Loucy (cell line): Measurements from ENCODE around the gene XPO5.

ENCODE experiments used
- H2AFZ ChIP-seq: fragments of 200-600 bp; sonication (generic); 2 replicates; pipeline ENCODE4 v1.6.0; 2016; ENCODE audit warnings: antibody characterized with exemption, mild to moderate bottlenecking, low read length, moderate library complexity
- H3F3A ChIP-seq: fragments of 200-600 bp; 2 replicates; pipeline ENCODE4 v1.6.0; 2016; ENCODE audit warnings: antibody characterized with exemption, low read depth, mild to moderate bottlenecking
- H3K27me3 ChIP-seq: fragments of 200-600 bp; sonication (generic); 2 replicates; pipeline ENCODE4 v1.6.1; 2014; ENCODE audit warnings: low read length, mild to moderate bottlenecking; ENCODE audit not compliant: insufficient read depth, poor library complexity, severe bottlenecking
- H3K36me3 ChIP-seq: fragments of 200-600 bp; sonication (generic); 2 replicates; pipeline ENCODE4 v1.6.1; 2016; ENCODE audit warnings: low read length; ENCODE audit not compliant: insufficient read depth
- H3K4me1 ChIP-seq: fragments of 200-600 bp; sonication (generic); 2 replicates; pipeline ENCODE4 v1.5.1; 2014; ENCODE audit warnings: low read length, mild to moderate bottlenecking; ENCODE audit not compliant: insufficient read depth, poor library complexity, severe bottlenecking
- H3K4me2 ChIP-seq: fragments of 200-600 bp; sonication (generic); 2 replicates; pipeline ENCODE4 v1.6.0; 2014; ENCODE audit warnings: antibody characterized with exemption, low read length, low read depth, mild to moderate bottlenecking; ENCODE audit not compliant: poor library complexity, severe bottlenecking
- H3K4me3 ChIP-seq: fragments of 200-600 bp; sonication (generic); 2 replicates; pipeline ENCODE4 v1.5.1; 2014; ENCODE audit warnings: low read length, mild to moderate bottlenecking, mixed read lengths; ENCODE audit not compliant: poor library complexity, severe bottlenecking
- H3K79me2 ChIP-seq: fragments of 200-600 bp; sonication (generic); 2 replicates; pipeline ENCODE4 v1.6.1; 2014; ENCODE audit warnings: low read length; ENCODE audit not compliant: insufficient read depth
- H3K9ac ChIP-seq: fragments of 200-600 bp; sonication (generic); 2 replicates; pipeline ENCODE4 v1.6.0; 2014; ENCODE audit warnings: mild to moderate bottlenecking, low read depth, low read length, moderate library complexity; ENCODE audit not compliant: poor library complexity, severe bottlenecking
- H3K9me2 ChIP-seq: fragments of 200-600 bp; sonication (generic); replicated peaks from 2 replicates; pipeline ENCODE4 v1.6.1; 2016; ENCODE audit warnings: low read depth, low read length, mixed read lengths
- H3K9me3 ChIP-seq: fragments of 200-600 bp; sonication (generic); 2 replicates; pipeline ENCODE4 v1.6.1; 2014; ENCODE audit warnings: mild to moderate bottlenecking, antibody characterized with exemption, low read length, low read depth; ENCODE audit not compliant: insufficient read depth
- H4K20me1 ChIP-seq: fragments of 200-600 bp; sonication (generic); 2 replicates; pipeline ENCODE4 v1.6.0; 2014; ENCODE audit warnings: antibody characterized with exemption, low read length, mild to moderate bottlenecking; ENCODE audit not compliant: insufficient read depth, poor library complexity, severe bottlenecking
- EZH2phosphoT487 ChIP-seq: fragments of 200-600 bp; IDR thresholded peaks from 2 replicates; pipeline ENCODE4 v1.6.1; 2018; ENCODE audit warnings: antibody characterized with exemption, mild to moderate bottlenecking, moderate library complexity, borderline replicate concordance
- TF ChIP-seq, protein P1 (sequence below): fragments of 200-600 bp; sonication (generic); conservative IDR thresholded peaks from 2 replicates; pipeline ENCODE4 v1.5.1; 2014; ENCODE audit warnings: mild to moderate bottlenecking, antibody characterized with exemption, low read length

XPO5 gene

DNA sequence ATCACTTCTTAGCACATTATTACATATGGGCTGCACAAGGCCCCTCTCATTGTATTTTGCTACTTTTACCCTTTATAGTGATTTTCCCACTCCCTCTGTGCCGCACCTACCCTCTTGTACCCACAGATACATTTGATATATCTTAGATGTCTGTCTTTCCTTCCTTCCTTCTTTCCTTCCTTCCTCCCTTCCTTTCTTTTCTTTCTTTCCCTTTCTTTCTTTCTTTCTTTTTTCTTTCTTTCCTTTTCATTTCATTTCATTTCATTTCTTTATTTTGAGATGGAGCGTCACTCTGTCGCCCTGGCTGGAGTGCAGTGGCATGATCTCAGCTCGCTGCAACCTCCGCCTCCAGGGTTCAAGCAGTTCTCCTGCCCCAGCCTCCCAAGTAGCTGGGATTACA is 12.4 kb upstream of the XPO5 start:
- H3K4me3 ChIP-seq, result no peak overlapping the region
- peaks cover 9% of the 10 kb centered on the region for H3K79me2 ChIP-seq

DNA sequence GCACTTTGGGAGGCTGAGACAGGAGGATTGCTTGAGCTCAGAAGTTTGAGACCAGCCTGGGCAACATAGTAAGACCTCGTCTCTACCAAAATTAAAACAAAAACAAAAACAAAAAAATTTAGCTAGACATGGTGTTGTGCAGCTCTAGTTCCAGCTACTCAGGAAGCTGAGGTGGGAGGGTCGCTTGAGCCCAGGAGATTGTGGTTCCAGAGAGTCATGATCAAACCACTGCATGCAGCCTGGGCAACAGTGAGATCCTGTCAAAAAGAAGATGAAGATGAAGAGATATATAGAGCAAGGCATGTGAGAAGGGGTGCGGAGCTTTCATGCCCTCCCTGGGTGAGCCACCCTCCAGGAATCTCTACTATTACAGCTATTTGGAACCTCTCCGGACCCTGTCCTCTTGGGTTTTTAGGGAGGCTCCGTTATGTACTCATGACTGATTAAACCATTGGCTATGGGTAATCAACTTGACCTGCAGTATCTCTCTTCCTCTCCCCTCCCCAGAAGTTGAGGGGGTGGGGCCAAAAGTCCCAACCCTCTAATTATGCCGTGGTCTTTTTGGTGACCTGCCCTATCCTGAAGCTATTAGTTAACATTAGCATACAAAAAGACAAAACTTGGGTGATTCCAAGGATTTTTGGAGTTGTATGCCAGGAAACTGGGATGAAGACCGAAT is 9.2 kb upstream of the XPO5 start:
- H3K4me2 ChIP-seq, result peak overlapping the region; percentile 19
- no peaks in the 10 kb centered on the region for H3K9me3 ChIP-seq
- no peaks in the 10 kb centered on the region for H3F3A ChIP-seq
- peaks cover 52% of the 10 kb centered on the region; the same call in 1 of the 2 replicates for H3K36me3 ChIP-seq
- H4K20me1 ChIP-seq, result peaks cover 4% of the 10 kb centered on the region
- no peak overlapping the region for H2AFZ ChIP-seq
- no peaks in the 10 kb centered on the region for H3K9me2 ChIP-seq
- no peaks in the 10 kb centered on the region for H3K27me3 ChIP-seq
- H3K9ac ChIP-seq, result no peak overlapping the region
- peaks cover 16% of the 10 kb centered on the region; the same call in 1 of the 2 replicates for H3K79me2 ChIP-seq
- H3K4me3 ChIP-seq, result no peak overlapping the region
- TF ChIP-seq EZH2phosphoT487, result no peak
- TF ChIP-seq, protein P1, sequence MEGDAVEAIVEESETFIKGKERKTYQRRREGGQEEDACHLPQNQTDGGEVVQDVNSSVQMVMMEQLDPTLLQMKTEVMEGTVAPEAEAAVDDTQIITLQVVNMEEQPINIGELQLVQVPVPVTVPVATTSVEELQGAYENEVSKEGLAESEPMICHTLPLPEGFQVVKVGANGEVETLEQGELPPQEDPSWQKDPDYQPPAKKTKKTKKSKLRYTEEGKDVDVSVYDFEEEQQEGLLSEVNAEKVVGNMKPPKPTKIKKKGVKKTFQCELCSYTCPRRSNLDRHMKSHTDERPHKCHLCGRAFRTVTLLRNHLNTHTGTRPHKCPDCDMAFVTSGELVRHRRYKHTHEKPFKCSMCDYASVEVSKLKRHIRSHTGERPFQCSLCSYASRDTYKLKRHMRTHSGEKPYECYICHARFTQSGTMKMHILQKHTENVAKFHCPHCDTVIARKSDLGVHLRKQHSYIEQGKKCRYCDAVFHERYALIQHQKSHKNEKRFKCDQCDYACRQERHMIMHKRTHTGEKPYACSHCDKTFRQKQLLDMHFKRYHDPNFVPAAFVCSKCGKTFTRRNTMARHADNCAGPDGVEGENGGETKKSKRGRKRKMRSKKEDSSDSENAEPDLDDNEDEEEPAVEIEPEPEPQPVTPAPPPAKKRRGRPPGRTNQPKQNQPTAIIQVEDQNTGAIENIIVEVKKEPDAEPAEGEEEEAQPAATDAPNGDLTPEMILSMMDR, result no peak
- peaks cover 14% of the 10 kb centered on the region for H3K4me1 ChIP-seq

More for the DNA sequence above, 12.4 kb upstream of the XPO5 start:
- no peak overlapping the region for H3K4me2 ChIP-seq
- peaks cover 54% of the 10 kb centered on the region; the same call in 1 of the 2 replicates for H3K36me3 ChIP-seq
- H4K20me1 ChIP-seq, result peaks cover 4% of the 10 kb centered on the region
- H3F3A ChIP-seq, result no peaks in the 10 kb centered on the region
- TF ChIP-seq, protein P1, result no peak
- no peak for TF ChIP-seq EZH2phosphoT487
- H3K27me3 ChIP-seq, result no peaks in the 10 kb centered on the region
- H3K9me2 ChIP-seq, result no peaks in the 10 kb centered on the region
- no peaks in the 10 kb centered on the region for H3K9me3 ChIP-seq
- H3K4me1 ChIP-seq, result peaks cover 14% of the 10 kb centered on the region
- no peak overlapping the region for H3K9ac ChIP-seq
- no peak overlapping the region for H2AFZ ChIP-seq

DNA sequence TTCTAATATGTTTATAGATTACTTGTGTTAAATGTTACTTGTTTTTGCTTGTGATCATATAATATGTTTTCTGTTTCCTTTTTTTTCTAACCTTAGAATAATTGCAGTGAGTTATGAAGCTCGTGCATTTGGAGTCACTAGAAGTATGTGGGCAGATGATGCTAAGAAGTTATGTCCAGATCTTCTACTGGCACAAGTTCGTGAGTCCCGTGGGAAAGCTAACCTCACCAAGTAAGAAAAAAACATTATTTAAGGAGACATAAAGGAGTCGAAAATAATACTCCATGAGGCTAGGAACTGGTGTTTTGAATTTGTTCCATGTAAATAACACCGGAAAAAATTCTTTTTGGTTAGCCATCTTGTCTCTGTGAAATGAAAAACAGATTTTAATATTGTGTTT is 7.1 kb upstream of the XPO5 start:
- Histone ChIP-seq H3K36me3 (peaks cover 42% of the 10 kb centered on the region; the same call in 1 of the 2 replicates), H3K79me2 (peaks cover 32% of the 10 kb centered on the region), H3K4me2 (no peak overlapping the region)

More for the DNA sequence above, 7.1 kb upstream of the XPO5 start:
- H3K27me3 ChIP-seq, result no peaks in the 10 kb centered on the region
- no peak overlapping the region for H3K4me3 ChIP-seq
- H3K9me3 ChIP-seq, result no peaks in the 10 kb centered on the region
- peaks cover 11% of the 10 kb centered on the region for H4K20me1 ChIP-seq
- no peaks in the 10 kb centered on the region for H3F3A ChIP-seq
- H3K9me2 ChIP-seq, result no peaks in the 10 kb centered on the region
- no peak overlapping the region for H3K9ac ChIP-seq
- no peak for TF ChIP-seq EZH2phosphoT487
- TF ChIP-seq, protein P1, result no peak
- H2AFZ ChIP-seq, result no peak overlapping the region
- H3K4me1 ChIP-seq, result peaks cover 30% of the 10 kb centered on the region
